PC-3 (cell line): ENCODE data around the gene GALNS. TPM values are rescaled to one million over a fixed set of nuclear protein-coding genes. Genes with fewer than 3 reads are reported as not detected.

Experiments
- ATAC-seq: fragments of 200-7000 bp; cut with Tn5 transposase; 2 replicates; pipeline ENCODE4 v1.9.1; 2020; ENCODE audit warnings: mild to moderate bottlenecking, moderate library complexity
- BruUV-seq: library from RNA; stranded (reverse); fragments of 400-500 nt; replicated peaks from 2 replicates; lab custom pipeline; 2021; lab: Mats Ljungman, UMichigan
- CTCF ChIA-PET: fragments of 300-600 bp; sonication (Branson Sonifier 250); formaldehyde crosslinking; loops from one replicate; lab custom pipeline; 2022; ENCODE audit warnings: antibody characterized with exemption; lab: Charles Lee
- POLR2A ChIA-PET: fragments of 300-600 bp; sonication (Branson Sonifier 250); formaldehyde crosslinking; loops from one replicate; lab custom pipeline; 2022; ENCODE audit warnings: antibody characterized with exemption; ENCODE audit not compliant: unreplicated experiment; lab: Charles Lee
- DNase-seq: peaks from one replicate; pipeline ENCODE4 v3.0.0-alpha.2; 2015
- H2AFZ ChIP-seq: fragments of 300-600 bp; sonication (generic); 2 replicates; pipeline ENCODE4 v1.6.0; 2016; ENCODE audit warnings: antibody characterized with exemption, low read length
- H3F3A ChIP-seq: fragments of 300-600 bp; sonication (generic); one replicate; pipeline ENCODE4 v1.6.0; 2017; ENCODE audit warnings: antibody characterized with exemption, low read length, control low read depth, mild to moderate bottlenecking; ENCODE audit not compliant: unreplicated experiment
- H3K27ac ChIP-seq: fragments of 300-600 bp; sonication (generic); 2 replicates; pipeline ENCODE4 v1.5.1; 2016; ENCODE audit warnings: mild to moderate bottlenecking, low read length
- H3K27me3 ChIP-seq: fragments of 300-600 bp; sonication (generic); 2 replicates; pipeline ENCODE4 v1.6.1; 2016; ENCODE audit warnings: low read length, mixed read lengths
- H3K36me3 ChIP-seq: fragments of 300-600 bp; sonication (generic); 2 replicates; pipeline ENCODE4 v1.6.1; 2016; ENCODE audit warnings: low read depth, mixed run types, low read length, mixed read lengths
- H3K4me1 ChIP-seq: fragments of 300-600 bp; sonication (generic); 2 replicates; pipeline ENCODE4 v1.5.1; 2016; ENCODE audit warnings: low read length; ENCODE audit not compliant: insufficient read depth
- H3K4me2 ChIP-seq: fragments of 300-600 bp; sonication (generic); 2 replicates; pipeline ENCODE4 v1.6.0; 2016; ENCODE audit warnings: low read length
- H3K4me3 ChIP-seq: fragments of 300-600 bp; sonication (generic); 2 replicates; pipeline ENCODE4 v1.5.1; 2016; ENCODE audit warnings: mild to moderate bottlenecking, low read length, mixed read lengths
- H3K79me2 ChIP-seq: fragments of 300-600 bp; sonication (generic); 2 replicates; pipeline ENCODE4 v1.6.1; 2017; ENCODE audit warnings: low read length, mixed read lengths
- H3K9ac ChIP-seq: fragments of 300-600 bp; sonication (generic); 2 replicates; pipeline ENCODE4 v1.6.0; 2016; ENCODE audit warnings: mild to moderate bottlenecking, low read length
- H3K9me2 ChIP-seq: fragments of 300-600 bp; sonication (generic); replicated peaks from 2 replicates; pipeline ENCODE4 v1.6.1; 2016; ENCODE audit warnings: mixed run types, low read length, mixed read lengths
- H3K9me3 ChIP-seq: fragments of 300-600 bp; sonication (generic); 2 replicates; pipeline ENCODE4 v1.6.1; 2016; ENCODE audit warnings: low read length, mixed read lengths
- H4K20me1 ChIP-seq: fragments of 300-600 bp; sonication (generic); 2 replicates; pipeline ENCODE4 v1.6.1; 2016; ENCODE audit warnings: low read length, mixed read lengths
- CTCF ChIP-seq: fragments of 300-600 bp; sonication (generic); conservative IDR thresholded peaks from 2 replicates; pipeline ENCODE4 v1.5.1; 2017; ENCODE audit warnings: antibody characterized with exemption, low read depth, mild to moderate bottlenecking, low read length
- EZH2 ChIP-seq: fragments of 300-600 bp; sonication (generic); IDR thresholded peaks from one replicate; pipeline ENCODE4 v1.6.1; 2017; ENCODE audit warnings: antibody characterized with exemption, mild to moderate bottlenecking, low read length; ENCODE audit not compliant: unreplicated experiment
- EZH2phosphoT487 ChIP-seq: fragments of 300-600 bp; sonication (generic); IDR thresholded peaks from 2 replicates; pipeline ENCODE4 v1.6.1; 2018; ENCODE audit warnings: mild to moderate bottlenecking, antibody characterized with exemption, low read length, borderline replicate concordance
- intact Hi-C: fragments of 100-400 bp; cut with micrococcal nuclease; formaldehyde crosslinking; loops from 2 replicates; pipeline ENCODE4 v1.9.0; 2023
- total RNA-seq: library from RNA; depleted of rRNA; stranded (reverse); fragments of >200 nt; gene quantifications from 2 replicates; pipeline ENCODE4 v1.2.3, GENCODE V29; 2014

GALNS gene
- total RNA-seq, 1 experiment from 2014 or later: 18.3 TPM

- peak overlapping the region; percentile 76 for H3K4me3 ChIP-seq
- H3K79me2 ChIP-seq: peaks cover 33% of the 10 kb centered on the region
- intact Hi-C loops: loop anchor here (10.0 kb wide), 1 partner anchor 354 kb away; no protein-coding TSS in a partner anchor
- BruUV-seq: no TSS peak
- H3F3A ChIP-seq: no peaks in the 10 kb centered on the region
- TF ChIP-seq EZH2phosphoT487 (no peak), EZH2 (no peak), CTCF (no peak)
- H3K4me1 ChIP-seq: peaks cover 11% of the 10 kb centered on the region
- peak overlapping the region; percentile 73 for H3K27ac ChIP-seq
- ChIA-PET POLR2A (interaction anchor here (0.6 kb wide), 1 partner anchor 20 kb away, joined by 3 read pairs; no protein-coding TSS in a partner anchor), CTCF (interaction anchor here (0.6 to 1.8 kb wide), 3 partner anchors 47 to 73 kb away, joined by 3 to 5 read pairs (median 4); partner anchors contain the start of genes GALNS and TRAPPC2L)
- no peaks in the 10 kb centered on the region for H3K9me3 ChIP-seq
- H3K36me3 ChIP-seq: peaks cover 12% of the 10 kb centered on the region; the same call in 1 of the 2 replicates
- DNase-seq (peak; percentile 22), ATAC-seq (no peak)
- no peaks in the 10 kb centered on the region for H3K9me2 ChIP-seq
- H3K27me3 ChIP-seq: no peaks in the 10 kb centered on the region
- H3K9ac ChIP-seq: peak overlapping the region; percentile 95
- H2AFZ ChIP-seq: no peak overlapping the region
- H4K20me1 ChIP-seq: 0 out of 2 replicates have a peak, but pooled peaks cover 4% of the 10 kb centered on the region
- H3K4me2 ChIP-seq: peak overlapping the region; percentile 93
These were observed 46.4 kb downstream of the GALNS start for GRCh38 chr16:88810166-88810911.

GRCh38 chr16:88809676-88810165 is 47.0 kb downstream of the GALNS start:
- peaks cover 39% of the 10 kb centered on the region for H3K79me2 ChIP-seq
- peaks cover 6% of the 10 kb centered on the region; the same call in 1 of the 2 replicates for H4K20me1 ChIP-seq
- intact Hi-C loops: loop anchor here (10.0 kb wide), 1 partner anchor 355 kb away; no protein-coding TSS in a partner anchor
- peaks cover 12% of the 10 kb centered on the region; the same call in 1 of the 2 replicates for H3K36me3 ChIP-seq
- H2AFZ ChIP-seq: no peak overlapping the region
- H3K4me1 ChIP-seq: peaks cover 17% of the 10 kb centered on the region
- H3F3A ChIP-seq: no peaks in the 10 kb centered on the region
- TF ChIP-seq EZH2 (no peak), EZH2phosphoT487 (no peak), CTCF (no peak)
- H3K4me2 ChIP-seq: peak overlapping the region; percentile 93
- POLR2A ChIA-PET: interaction anchor here (0.6 kb wide), 1 partner anchor 19 kb away, joined by 3 read pairs; no protein-coding TSS in a partner anchor
- peak overlapping the region; percentile 76 for H3K4me3 ChIP-seq
- H3K9ac ChIP-seq: peak overlapping the region; percentile 95; the same call in 1 of the 2 replicates
- no peaks in the 10 kb centered on the region for H3K9me2 ChIP-seq
- DNase-seq (no peak), ATAC-seq (no peak)
- no peaks in the 10 kb centered on the region for H3K27me3 ChIP-seq
- H3K9me3 ChIP-seq: no peaks in the 10 kb centered on the region
- H3K27ac ChIP-seq: no peak overlapping the region
- CTCF ChIA-PET: interaction anchor here (0.6 to 0.7 kb wide), 2 partner anchors 67 to 72 kb away, joined by 3 to 4 read pairs; no protein-coding TSS in a partner anchor
- BruUV-seq: no TSS peak
